Right renal pelvis (tissue), 4 donors: ENCODE results near the gene OR5M8. TPM values are rescaled to one million over a fixed set of nuclear protein-coding genes. Genes with fewer than 3 reads are reported as not detected.

Experiments
- DNase-seq, 4 donors: peaks; one replicate each; pipeline ENCODE4 v3.0.0-alpha.2; 2013; ENCODE audit warnings: low read depth in 4 of 4, low spot score in 3 of 4, missing footprints in 1 of 4
- polyA plus RNA-seq, 4 donors: library from polyadenylated mRNA; unstranded; fragments of 120-200 nt; gene quantifications; one replicate each; pipeline ENCODE4 v1.2.1, GENCODE V29; 2013; ENCODE audit not compliant: insufficient read length in 4 of 4

OR5M8 gene
- polyA plus RNA-seq, result not detected

DNA sequence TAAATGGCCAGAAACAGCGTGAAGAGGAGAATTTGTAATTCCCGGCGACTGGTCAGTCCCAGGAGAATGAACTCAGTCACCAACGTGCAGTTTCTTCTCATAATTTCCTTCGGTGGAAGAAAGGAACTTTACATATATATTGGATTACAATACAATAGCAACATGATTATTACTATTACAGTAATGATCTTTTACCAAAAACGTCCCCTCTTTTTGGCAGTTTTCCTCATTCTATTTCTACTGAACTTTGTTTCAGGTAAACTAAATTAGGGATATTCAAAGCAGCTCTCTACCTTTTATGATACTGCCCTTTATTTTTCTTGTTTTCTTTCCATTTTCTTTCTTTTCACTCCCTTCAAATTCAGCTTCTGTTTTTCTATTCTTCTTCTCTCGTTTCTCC, at the start of gene OR5M8:
TSS of gene OR5M8 (minus strand) at position 101 of the 400 bp plus-strand sequence. CDS start at position 101, 0 bp downstream.
- DNase-seq, result no peak

DNA sequence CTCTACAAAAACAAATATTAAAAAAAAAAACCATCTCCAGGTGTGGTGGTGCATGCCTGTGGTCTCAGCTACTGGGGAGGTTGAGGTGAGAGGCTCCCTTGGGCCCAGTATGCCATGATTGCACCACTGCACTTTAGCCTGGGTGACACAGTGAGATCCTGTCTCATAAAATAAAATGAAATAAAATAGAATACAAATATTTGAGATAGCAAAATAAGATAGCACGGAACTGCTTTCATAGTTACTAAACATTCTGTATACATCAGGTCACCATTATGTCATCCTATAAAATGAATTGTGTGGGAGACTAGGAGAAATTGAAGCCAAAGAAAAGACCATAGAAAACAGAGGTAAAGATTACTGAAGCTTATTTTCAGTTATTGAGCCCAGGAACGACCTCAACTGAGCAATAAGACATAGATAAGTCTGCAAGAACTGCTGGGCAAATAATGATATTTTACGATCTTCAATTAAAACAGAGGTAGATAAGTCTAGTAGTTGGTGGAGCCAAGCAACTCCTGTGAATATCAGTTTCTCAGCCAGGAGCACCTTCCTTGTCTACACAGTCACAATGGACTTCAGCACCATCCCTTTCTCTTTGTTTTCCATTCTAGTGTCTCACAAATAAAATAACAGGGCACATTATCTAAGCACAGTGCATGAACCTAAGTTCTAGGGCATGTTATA, 42.0 kb upstream of the OR5M8 start:
- DNase-seq, result no peak

DNA sequence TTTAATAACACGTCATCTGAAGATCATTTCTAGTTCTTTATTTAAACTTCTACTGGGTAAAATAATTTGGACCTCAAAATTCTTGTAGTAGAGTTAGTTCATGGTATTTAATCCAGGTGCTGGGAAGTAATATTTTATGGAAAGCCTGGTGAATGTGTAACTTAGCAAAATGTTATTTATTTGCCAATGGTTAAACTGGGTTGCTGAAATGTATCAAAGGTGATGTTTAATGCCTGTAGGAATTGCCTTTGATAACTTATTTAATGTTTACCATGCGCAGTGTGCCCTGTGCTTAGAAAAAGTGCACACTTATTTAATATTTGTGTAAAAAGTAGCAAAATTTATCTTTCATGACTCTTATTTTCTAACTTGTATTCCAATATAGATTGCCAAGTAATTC, 40.7 kb upstream of the OR5M8 start:
- no peak for DNase-seq

DNA sequence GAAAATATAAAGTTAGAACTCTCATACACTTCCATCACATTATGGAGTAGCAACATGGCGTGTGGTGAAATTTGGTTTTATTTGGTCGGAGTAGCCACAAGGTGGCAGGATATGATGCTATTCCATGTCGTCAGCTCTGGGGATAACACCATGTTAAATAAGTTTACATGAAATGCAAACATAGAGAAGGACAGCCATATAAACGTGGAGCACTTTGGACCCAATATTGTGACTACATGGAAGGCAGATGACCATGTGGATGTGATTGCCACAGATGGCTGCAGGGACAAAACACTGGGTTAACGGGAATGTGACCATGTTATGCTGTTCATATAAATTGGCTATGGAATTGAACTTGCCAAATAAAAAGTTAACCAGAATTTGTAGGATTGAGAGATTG, 30.8 kb upstream of the OR5M8 start:
- DNase-seq, result no peak

DNA sequence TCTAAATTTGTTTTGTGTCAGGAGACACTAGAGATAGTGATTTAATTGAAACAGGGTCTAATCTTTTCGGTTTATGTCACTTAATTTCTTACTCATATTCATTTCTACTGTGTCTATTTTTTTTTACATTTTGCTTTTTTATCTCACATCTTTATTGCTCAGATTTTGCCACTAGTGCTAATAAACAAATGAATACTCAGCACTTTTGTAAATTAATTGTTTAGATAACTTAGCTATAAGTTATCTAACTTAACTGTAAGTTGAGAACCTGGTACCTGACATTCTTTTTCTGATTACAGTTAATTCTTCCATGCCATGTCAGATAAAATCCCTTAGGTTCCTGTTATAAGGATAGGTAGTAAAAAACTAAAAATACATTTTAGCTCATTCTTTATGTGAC, 22.1 kb upstream of the OR5M8 start:
- DNase-seq, result no peak

DNA sequence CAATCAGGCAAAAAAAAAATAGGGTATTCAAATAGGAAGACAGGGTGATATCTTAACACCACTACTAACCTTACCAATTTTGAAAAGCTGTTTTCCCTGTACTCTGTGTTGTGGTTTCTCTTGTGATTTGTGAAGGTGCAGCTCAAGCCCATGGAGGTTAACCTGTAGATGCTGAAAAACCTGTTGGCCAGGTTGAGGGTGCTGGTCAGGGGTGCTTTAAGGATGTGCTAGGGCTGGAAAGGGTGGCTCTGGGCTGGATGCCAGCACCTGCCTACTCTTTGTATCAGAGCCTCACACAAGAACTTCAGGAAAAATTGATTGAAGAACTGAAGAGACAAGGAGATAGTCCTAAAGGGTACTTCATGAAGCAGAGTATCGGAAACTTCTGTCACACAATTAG, 18.3 kb upstream of the OR5M8 start:
- no peak for DNase-seq

DNA sequence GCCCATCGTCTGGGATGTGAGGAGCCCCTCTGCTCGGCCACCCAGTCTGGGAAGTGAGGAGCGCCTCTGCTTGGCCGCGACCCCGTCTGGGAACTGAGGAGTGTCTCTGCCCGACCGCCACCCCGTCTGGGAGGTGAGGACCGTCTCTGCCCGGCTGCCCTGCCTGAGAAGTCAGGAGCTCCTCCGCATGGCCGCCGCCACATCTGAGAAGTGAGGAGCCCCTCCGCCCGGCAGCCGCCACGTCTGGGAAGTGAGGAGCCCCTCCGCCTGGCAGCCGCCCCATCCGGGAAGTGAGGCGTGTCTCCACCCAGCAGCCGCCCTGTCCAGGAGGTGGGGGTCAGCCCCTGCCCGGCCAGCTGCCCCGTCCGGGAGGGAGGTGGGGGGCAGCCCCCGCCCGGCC, 5.8 kb upstream of the OR5M8 start:
- DNase-seq, result no peak

DNA sequence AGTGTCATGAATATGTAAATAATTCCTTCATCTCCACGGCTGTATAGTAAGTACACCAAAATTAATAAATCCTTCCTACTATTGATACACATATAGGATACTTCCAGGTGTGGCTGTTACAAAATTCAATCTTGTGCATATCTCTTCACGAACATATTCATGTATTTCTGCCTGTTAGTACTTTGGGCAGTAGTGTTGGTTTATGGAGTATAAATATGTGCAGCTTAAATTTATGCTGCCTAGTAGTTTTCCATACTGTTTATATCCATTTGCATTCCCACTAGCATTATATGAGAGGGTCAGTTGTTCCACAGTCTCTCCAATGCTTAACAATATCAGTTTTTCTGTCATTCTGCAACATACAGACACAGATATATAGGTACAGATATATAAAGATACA, 3.9 kb upstream of the OR5M8 start:
- no peak for DNase-seq

DNA sequence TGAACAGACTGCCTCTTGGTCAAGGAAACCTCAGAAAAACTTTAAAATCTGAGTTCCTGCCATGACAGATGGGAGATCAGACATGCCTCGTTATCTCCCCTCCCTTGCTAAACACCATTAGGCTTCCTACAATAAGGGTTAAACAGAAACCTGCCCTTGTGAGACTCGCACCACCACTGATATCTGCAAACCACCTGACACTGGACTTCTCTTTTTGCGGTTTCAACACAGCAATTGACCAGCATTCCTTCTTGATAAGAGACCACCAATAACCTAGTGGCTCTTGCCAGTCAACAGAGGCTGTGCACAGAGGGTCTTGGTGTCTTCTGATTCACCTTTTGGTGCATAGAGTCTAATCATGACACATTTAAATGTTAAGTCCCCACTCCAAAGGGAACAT, 4.4 kb downstream of the OR5M8 start:
- no peak for DNase-seq

DNA sequence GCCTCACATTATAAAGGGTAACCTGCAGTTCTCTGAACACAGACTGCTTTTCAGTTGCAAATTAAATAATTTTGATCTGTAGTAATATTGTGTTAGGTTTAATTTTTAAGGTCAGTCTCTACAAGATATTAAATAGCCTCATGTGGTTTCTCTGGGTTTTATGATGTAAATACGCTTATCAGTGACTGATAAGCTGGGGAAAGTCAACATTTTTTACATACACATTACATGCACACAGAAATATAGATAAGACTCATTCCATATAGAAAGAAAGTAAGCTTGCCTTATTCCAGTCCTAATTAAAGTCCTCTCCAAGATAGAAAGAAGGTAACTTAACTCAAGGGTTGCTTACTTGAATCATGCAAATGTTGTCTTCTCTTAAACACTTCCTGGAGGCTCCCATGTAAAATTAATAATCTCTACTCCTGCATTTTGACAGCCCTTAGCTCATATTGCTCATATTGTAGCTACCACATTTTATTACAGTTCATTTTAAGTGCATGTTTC, 16.4 kb downstream of the OR5M8 start:
- no peak for DNase-seq

DNA sequence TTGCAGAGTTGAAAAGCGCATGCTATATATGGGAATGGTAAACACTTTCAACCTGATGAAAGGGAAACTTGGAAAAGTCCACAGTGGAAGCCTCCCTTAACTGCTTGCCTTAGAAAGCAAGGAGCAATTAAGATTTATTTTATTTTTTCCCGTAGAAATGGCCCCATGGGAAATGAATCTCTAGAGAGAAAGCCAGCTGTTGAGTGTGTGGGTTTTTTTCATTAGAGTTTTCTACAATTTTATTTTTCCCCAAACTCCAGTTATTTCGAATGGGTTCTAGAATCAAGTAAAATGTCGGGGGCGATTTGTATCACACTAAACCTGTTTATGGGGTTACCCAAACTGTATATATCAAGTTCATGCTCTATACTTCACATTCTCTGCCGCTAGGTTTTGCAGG, 17.9 kb downstream of the OR5M8 start, which contains the start of gene OR5M3:
TSS of gene OR5M3 (minus strand) at position 101 of the 400 bp plus-strand sequence. CDS start 2,855 bp downstream, outside the sequence.
- DNase-seq, result no peak

DNA sequence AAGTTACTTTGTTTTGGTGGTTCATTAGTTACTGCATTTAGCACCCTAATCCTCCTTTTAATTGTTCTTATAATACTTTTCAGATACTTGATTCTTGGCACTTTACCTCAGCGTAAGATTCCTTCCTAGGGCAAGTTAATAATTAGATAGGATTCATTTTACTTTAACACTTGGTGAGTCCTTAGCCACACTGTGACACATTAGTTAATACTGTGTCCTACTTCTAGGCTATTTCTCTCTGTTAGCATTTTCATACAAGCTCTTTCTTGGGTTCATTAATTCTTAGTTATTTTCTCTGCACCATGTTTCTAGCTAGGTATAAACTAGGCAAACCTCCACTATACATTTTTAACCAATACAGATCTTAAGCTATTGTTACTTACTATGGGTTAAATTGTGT, 34.1 kb downstream of the OR5M8 start:
- DNase-seq, result no peak

DNA sequence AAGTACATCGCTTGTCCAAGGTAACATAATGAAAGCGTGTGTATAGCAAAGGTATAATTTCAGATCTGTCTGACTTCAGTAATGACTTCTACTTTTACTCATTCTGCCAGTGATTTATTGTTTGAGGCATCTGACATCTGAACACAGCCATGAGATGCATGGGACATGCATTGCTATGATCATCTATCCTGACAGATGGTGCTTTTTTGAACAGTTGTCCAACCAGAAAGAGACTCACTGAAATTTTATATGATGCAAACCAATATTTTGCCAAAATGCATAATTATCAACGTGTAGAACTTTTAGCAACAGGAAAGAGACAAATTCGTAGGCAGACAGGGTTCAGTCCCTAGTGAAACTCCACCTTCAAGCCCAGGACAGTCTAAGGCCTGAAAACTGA, 37.6 kb downstream of the OR5M8 start:
- no peak for DNase-seq

Other genes starting within 250 kb of the OR5M8 start
- not detected for gene OR5T3, start 239.1 kb downstream of the OR5M8 start, polyA plus RNA-seq
- gene OR5T1, start 217.2 kb downstream of the OR5M8 start, polyA plus RNA-seq, result not detected
- under 1 TPM in 1 of 4 donors, not detected in 3; 0.01 TPM for gene OR8H1, start 199.1 kb downstream of the OR5M8 start, polyA plus RNA-seq
- gene OR8K3, start 176.2 kb downstream of the OR5M8 start, polyA plus RNA-seq, result not detected
- under 1 TPM in 1 of 4 donors, not detected in 3; 0.05 TPM for gene OR8K1, start 145.3 kb downstream of the OR5M8 start, polyA plus RNA-seq
- gene OR8J1, start 137.1 kb downstream of the OR5M8 start, polyA plus RNA-seq, result not detected
- gene OR8U1, start 115.7 kb downstream of the OR5M8 start, polyA plus RNA-seq, result not detected
- not detected for gene OR5AL1, start 78.7 kb downstream of the OR5M8 start, polyA plus RNA-seq
- not detected for gene OR5M3, start 18.0 kb downstream of the OR5M8 start, polyA plus RNA-seq
- not detected for gene OR5M11, start 51.9 kb upstream of the OR5M8 start, polyA plus RNA-seq
- gene OR5M10, start 86.4 kb upstream of the OR5M8 start, polyA plus RNA-seq, result not detected
- gene OR5M1, start 123.5 kb upstream of the OR5M8 start, polyA plus RNA-seq, result not detected
- not detected for gene OR5AP2, start 151.1 kb upstream of the OR5M8 start, polyA plus RNA-seq
- gene OR5AR1, start 172.3 kb upstream of the OR5M8 start, polyA plus RNA-seq, result not detected
- not detected for gene OR9G1, start 207.7 kb upstream of the OR5M8 start, polyA plus RNA-seq